B cell (primary cell): ENCODE results near the gene KSR1. TPM values are rescaled to one million over a fixed set of nuclear protein-coding genes. Genes with fewer than 3 reads are reported as not detected.
A peak's percentile ranks its signal among the peaks of the same experiment; 100 is the strongest.

Experiments used
- ATAC-seq: fragments of 200-7000 bp; cut with Tn5 transposase; one replicate; pipeline ENCODE4 v1.10.0; 2021; ENCODE audit warnings: low read depth, mild to moderate bottlenecking, moderate number of reproducible peaks, moderate library complexity
- CTCF ChIA-PET: fragments of 350-600 bp; sonication (Branson Sonifier 250); formaldehyde crosslinking; loops from one replicate; lab custom pipeline; 2021; ENCODE audit warnings: antibody characterized with exemption, inconsistent platforms; lab: Charles Lee
- POLR2A ChIA-PET: fragments of 350-600 bp; sonication (Branson Sonifier 250); formaldehyde crosslinking; loops from one replicate; lab custom pipeline; 2021; ENCODE audit warnings: antibody characterized with exemption; lab: Charles Lee
- DNase-seq: peaks from one replicate; pipeline ENCODE4 v3.0.0; 2013
- H2AFZ ChIP-seq: 2 replicates; pipeline ENCODE4 v1.6.1; 2012; ENCODE audit warnings: mild to moderate bottlenecking, low read depth, low read length; ENCODE audit not compliant: insufficient read depth, poor library complexity, severe bottlenecking
- H3K27ac ChIP-seq, 2 donors: 1 replicate in 1 of 2; 2 replicates in 1 of 2; pipeline ENCODE4 v1.5.1; 2012 to 2013; ENCODE audit warnings: low read length in 2 of 2, mild to moderate bottlenecking in 2 of 2, moderate library complexity in 1 of 2
- H3K27me3 ChIP-seq, 4 experiments: fragments of 200-600 bp in 1 of 4; sonication (generic) in 1 of 4; replicated peaks in 1 of 4; 1 replicate in 2 of 4; 2 replicates in 2 of 4; pipeline versions ENCODE4 v1.6.1 to v1.7.0; 2013 to 2016; ENCODE audit warnings: low read length in 3 of 4, mild to moderate bottlenecking in 2 of 4, mixed read lengths in 1 of 4, moderate library complexity in 1 of 4; ENCODE audit not compliant: insufficient read depth in 4 of 4, control insufficient read depth in 3 of 4; ENCODE audit errors: control extremely low read depth in 1 of 4
- H3K36me3 ChIP-seq, 2 experiments: replicated peaks in 1 of 2; 1 replicate in 1 of 2; 2 replicates in 1 of 2; pipeline versions ENCODE4 v1.6.1 to v1.7.1; 2013; ENCODE audit warnings: low read length in 1 of 2; ENCODE audit not compliant: insufficient read depth in 2 of 2, control insufficient read depth in 1 of 2; ENCODE audit errors: control extremely low read depth in 1 of 2, extremely low read depth in 1 of 2
- H3K4me1 ChIP-seq, 2 donors: fragments of 200-600 bp in 1 of 2; sonication (generic) in 1 of 2; 1 replicate in 1 of 2; 2 replicates in 1 of 2; pipeline versions ENCODE4 v1.5.1 to v1.6.1; 2013 to 2017; ENCODE audit warnings: low read length in 2 of 2; ENCODE audit not compliant: control insufficient read depth in 2 of 2, insufficient read depth in 2 of 2
- H3K4me2 ChIP-seq: replicated peaks from 2 replicates; pipeline ENCODE3; 2012; ENCODE audit warnings: mild to moderate bottlenecking, low read depth, low read length; ENCODE audit not compliant: poor library complexity, severe bottlenecking
- H3K4me3 ChIP-seq, 5 experiments: fragments of 200-600 bp in 1 of 5; sonication (generic) in 1 of 5; 1 replicate in 3 of 5; 2 replicates in 2 of 5; pipeline versions ENCODE4 v1.5.1 to v1.7.0; 2011 to 2016; ENCODE audit warnings: low read length in 4 of 5, mild to moderate bottlenecking in 4 of 5, low read depth in 2 of 5, control low read depth in 1 of 5, moderate library complexity in 1 of 5; ENCODE audit not compliant: insufficient read depth in 1 of 5; ENCODE audit errors: control extremely low read depth in 1 of 5, extremely low read depth in 1 of 5
- H3K79me2 ChIP-seq: fragments of 200-600 bp; sonication (generic); one replicate; pipeline ENCODE4 v1.6.0; 2016; ENCODE audit warnings: low read length; ENCODE audit not compliant: control insufficient read depth, insufficient read depth
- H3K9ac ChIP-seq: fragments of 200-600 bp; sonication (generic); 2 replicates; pipeline ENCODE4 v1.6.1; 2017; ENCODE audit warnings: mild to moderate bottlenecking, low read length, moderate library complexity
- H3K9me3 ChIP-seq, 3 donors: one replicate each; pipeline versions ENCODE4 v1.6.1 to v1.7.1; 2013; ENCODE audit warnings: low read length in 2 of 3; ENCODE audit not compliant: control insufficient read depth in 2 of 3, insufficient read depth in 1 of 3; ENCODE audit errors: control extremely low read depth in 1 of 3
- H4K20me1 ChIP-seq: 2 replicates; pipeline ENCODE4 v1.6.0; 2012; ENCODE audit warnings: mild to moderate bottlenecking, low read length; ENCODE audit not compliant: insufficient read depth, control insufficient read depth, poor library complexity, severe bottlenecking
- H3K27ac Mint-ChIP-seq: one replicate; pipeline ENCODE4 v1.8.0; 2021; ENCODE audit warnings: mixed read lengths
- H3K27me3 Mint-ChIP-seq: one replicate; pipeline ENCODE4 v1.8.0; 2021; ENCODE audit warnings: mixed read lengths
- H3K4me1 Mint-ChIP-seq: one replicate; pipeline ENCODE4 v1.8.0; 2021; ENCODE audit warnings: mixed read lengths
- H3K4me3 Mint-ChIP-seq: one replicate; pipeline ENCODE4 v1.8.0; 2021; ENCODE audit warnings: mixed read lengths
- H3K9me3 Mint-ChIP-seq: one replicate; pipeline ENCODE4 v1.8.0; 2022; ENCODE audit warnings: mixed read lengths; ENCODE audit not compliant: insufficient read depth
- CTCF ChIP-seq: fragments of 200-600 bp; IDR thresholded peaks from one replicate; pipeline ENCODE4 v1.8.0; 2022; ENCODE audit warnings: antibody characterized with exemption, mild to moderate bottlenecking
- EZH2 ChIP-seq: IDR thresholded peaks from 2 replicates; pipeline ENCODE4 v1.6.1; 2012; ENCODE audit warnings: borderline replicate concordance, low read depth, mild to moderate bottlenecking, moderate library complexity, low read length; ENCODE audit not compliant: insufficient read depth, poor library complexity, severe bottlenecking
- WGBS: methylation state at CpG from one replicate; pipeline ENCODE4 v1.1.5; 2013; ENCODE audit warnings: missing lambda C conversion rate; ENCODE audit not compliant: insufficient coverage; 5-methylcytosine and 5-hydroxymethylcytosine counted together
- intact Hi-C: fragments of 100-400 bp; cut with micrococcal nuclease; formaldehyde crosslinking; loops from one replicate; pipeline ENCODE4 v1.10.0; 2022
- polyA plus RNA-seq: library from polyadenylated mRNA; depleted of rRNA; stranded (reverse); fragments of >200 nt; gene quantifications from 2 replicates; pipeline ENCODE4 v1.2.3, GENCODE V29; 2012
- total RNA-seq, 2 donors: library from RNA; stranded (reverse); fragments of 120-200 nt in 1 of 2; gene quantifications; 1 replicate in 1 of 2; 2 replicates in 1 of 2; pipeline versions ENCODE4 v1.2.3 to v1.2.4, GENCODE V29; 2013 to 2022

KSR1 gene
- total and polyA plus RNA-seq, 2 donors (not counting 1 experiment from before 2014, with no cell fraction given) = 27.5 to 85.6 TPM

GRCh38 chr17:27504188-27504995 lies 48.1 kb downstream of the KSR1 start:
- H3K27me3 ChIP-seq = no peaks in the 10 kb centered on the region
- WGBS = 67% methylated on average over 14 of the region's 15 CpGs

More at GRCh38 chr17:27504188-27504995, 48.1 kb downstream of the KSR1 start:
- no peak overlapping the region for H2AFZ ChIP-seq
- H3K4me3 ChIP-seq = no peak overlapping the region
- DNase-seq (no peak), ATAC-seq (no peak)
- intact Hi-C loops = no loop called here
- H3K27ac ChIP-seq = no peak overlapping the region
- no peaks in the 10 kb centered on the region for H3K27me3 Mint-ChIP-seq
- peaks cover 0 to 27% (median 18%) of the 10 kb centered on the region in 3 donors for H3K9me3 ChIP-seq
- ChIA-PET POLR2A (no interaction called here), CTCF (no interaction called here)
- H3K27ac Mint-ChIP-seq = peak overlapping the region; percentile 51
- no peaks in the 10 kb centered on the region for H3K36me3 ChIP-seq
- peaks cover 9% of the 10 kb centered on the region for H3K9me3 Mint-ChIP-seq
- H3K4me2 ChIP-seq = no peak overlapping the region
- H3K4me1 Mint-ChIP-seq = peaks cover 46% of the 10 kb centered on the region
- H3K4me3 Mint-ChIP-seq = no peak overlapping the region
- peaks cover 21 to 39% of the 10 kb centered on the region in 2 donors for H3K4me1 ChIP-seq
- TF ChIP-seq CTCF (no peak), EZH2 (no peak)
- H4K20me1 ChIP-seq = no peaks in the 10 kb centered on the region
- H3K9ac ChIP-seq = no peak overlapping the region
- H3K79me2 ChIP-seq = peaks cover 22% of the 10 kb centered on the region
